ENCODE measurements around the gene PRND. TPM values are rescaled to one million over a fixed set of nuclear protein-coding genes. Genes with fewer than 3 reads are reported as not detected.

Gene PRND
- total RNA-seq, 1 experiment from 2014 or later = not detected

GRCh38 chr20:4714818-4715217 lies 6.9 kb upstream of the PRND start:
- no peak for TF ChIP-seq EZH2phosphoT487 (IDR thresholded peaks at IDR 0.05; ENCODE audit: borderline replicate concordance, low read length)
- TF ChIP-seq EZH2 (IDR thresholded peaks at IDR 0.05; ENCODE audit: low read length, unreplicated experiment) = no peak
- TF ChIP-seq CTCF (conservative IDR thresholded peaks at IDR 0.05; ENCODE audit: low read depth, low read length) = no peak
- CTCF ChIA-PET = no interaction called here
- Histone ChIP-seq H3K9ac (ENCODE audit: low read length) (no peak overlapping the region), H3K27me3 (ENCODE audit: low read length) (no peaks in the 10 kb centered on the region), H3K27ac (ENCODE audit: low read length) (no peak overlapping the region), H3F3A (ENCODE audit: low read length, unreplicated experiment) (no peaks in the 10 kb centered on the region), H3K9me2 (replicated peaks; ENCODE audit: low read length) (no peaks in the 10 kb centered on the region), H2AFZ (ENCODE audit: low read length) (no peak overlapping the region), H3K4me1 (ENCODE audit: insufficient read depth, low read length) (peaks cover 12% of the 10 kb centered on the region), H4K20me1 (ENCODE audit: low read length) (no peaks in the 10 kb centered on the region), H3K9me3 (ENCODE audit: low read length) (no peaks in the 10 kb centered on the region), H3K79me2 (ENCODE audit: low read length) (no peaks in the 10 kb centered on the region), H3K4me2 (ENCODE audit: low read length) (no peak overlapping the region), H3K36me3 (ENCODE audit: low read depth, low read length) (no peaks in the 10 kb centered on the region), H3K4me3 (ENCODE audit: low read length) (no peak overlapping the region)
- POLR2A ChIA-PET (ENCODE audit: unreplicated experiment) = no interaction called here
- intact Hi-C loops (cut with micrococcal nuclease) = no loop called here
- no peak for ATAC-seq
- no TSS peak for BruUV-seq (replicated peaks)
- DNase-seq = no peak

DNA sequence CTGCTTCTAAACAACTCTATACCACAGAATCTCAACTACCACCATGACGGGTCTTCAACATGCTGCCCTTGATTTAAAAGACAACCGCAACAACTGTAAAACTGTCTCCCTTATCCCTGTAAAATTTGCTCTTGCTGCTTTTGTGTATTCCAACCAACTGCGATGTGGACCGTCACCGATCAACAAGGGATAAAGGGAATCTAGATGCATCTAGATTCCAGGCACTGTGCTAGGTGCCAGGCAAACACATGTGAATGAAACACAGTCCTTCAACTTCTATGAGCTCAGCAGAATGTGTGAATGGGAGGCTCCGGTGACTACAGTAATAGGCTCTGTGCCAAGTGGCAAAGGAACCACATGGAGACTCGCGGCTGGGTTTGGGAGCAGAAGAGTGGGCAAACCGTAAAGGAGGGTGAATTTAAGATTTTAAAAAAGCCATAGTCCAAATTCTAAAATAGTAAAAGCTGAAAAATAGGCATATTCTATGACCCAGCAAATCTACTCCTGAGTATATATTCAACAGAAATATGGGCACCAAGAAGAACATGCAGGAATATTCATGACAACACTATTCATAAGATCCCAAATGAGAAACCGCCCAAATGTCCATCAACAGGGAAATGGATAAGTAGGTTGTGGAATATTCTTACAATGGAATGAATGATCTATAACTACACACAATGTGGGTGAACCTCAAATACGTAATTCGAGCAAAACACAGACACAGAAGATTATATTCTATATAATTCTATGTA lies 3.7 kb upstream of the PRND start:
- TF ChIP-seq EZH2phosphoT487 (IDR thresholded peaks at IDR 0.05; ENCODE audit: borderline replicate concordance, low read length) = no peak
- TF ChIP-seq CTCF (conservative IDR thresholded peaks at IDR 0.05; ENCODE audit: low read depth, low read length) = no peak
- BruUV-seq (replicated peaks) = no TSS peak
- CTCF ChIA-PET = no interaction called here

GRCh38 chr20:4719190-4719589 lies 2.5 kb upstream of the PRND start:
- H3K4me1 ChIP-seq (ENCODE audit: insufficient read depth, low read length) = no peaks in the 10 kb centered on the region
- no peaks in the 10 kb centered on the region for H3F3A ChIP-seq (ENCODE audit: low read length, unreplicated experiment)
- no peak overlapping the region for H2AFZ ChIP-seq (ENCODE audit: low read length)
- CTCF ChIA-PET = interaction anchor here (0.6 kb wide), 1 partner anchor 29 kb away, joined by 3 read pairs; no protein-coding TSS in a partner anchor
- TF ChIP-seq EZH2phosphoT487 (IDR thresholded peaks at IDR 0.05; ENCODE audit: borderline replicate concordance, low read length) = no peak
- TF ChIP-seq CTCF (conservative IDR thresholded peaks at IDR 0.05; ENCODE audit: low read depth, low read length) = no peak
- no peak for TF ChIP-seq EZH2 (IDR thresholded peaks at IDR 0.05; ENCODE audit: low read length, unreplicated experiment)
- no peaks in the 10 kb centered on the region for H3K9me3 ChIP-seq (ENCODE audit: low read length)
- no peak overlapping the region for H3K4me2 ChIP-seq (ENCODE audit: low read length)
- POLR2A ChIA-PET (ENCODE audit: unreplicated experiment) = no interaction called here
- ATAC-seq (no peak), DNase-seq (no peak)
- H3K9me2 ChIP-seq (replicated peaks; ENCODE audit: low read length) = no peaks in the 10 kb centered on the region
- intact Hi-C loops (cut with micrococcal nuclease) = no loop called here
- no peaks in the 10 kb centered on the region for H3K36me3 ChIP-seq (ENCODE audit: low read depth, low read length)
- no peaks in the 10 kb centered on the region for H3K27me3 ChIP-seq (ENCODE audit: low read length)
- H3K4me3 ChIP-seq (ENCODE audit: low read length) = no peak overlapping the region
- no peak overlapping the region for H3K9ac ChIP-seq (ENCODE audit: low read length)
- H3K79me2 ChIP-seq (ENCODE audit: low read length) = no peaks in the 10 kb centered on the region
- BruUV-seq (replicated peaks) = no TSS peak
- no peak overlapping the region for H3K27ac ChIP-seq (ENCODE audit: low read length)
- no peaks in the 10 kb centered on the region for H4K20me1 ChIP-seq (ENCODE audit: low read length)

More for the DNA sequence above, 3.7 kb upstream of the PRND start:
- intact Hi-C loops (cut with micrococcal nuclease) = no loop called here
- H3K27ac ChIP-seq (ENCODE audit: low read length) = no peak overlapping the region
- POLR2A ChIA-PET (ENCODE audit: unreplicated experiment) = interaction anchor here (0.6 kb wide), 1 partner anchor 104 kb away, joined by 5 read pairs; no protein-coding TSS in a partner anchor
- no peak overlapping the region for H3K4me3 ChIP-seq (ENCODE audit: low read length)
- no peak overlapping the region for H2AFZ ChIP-seq (ENCODE audit: low read length)
- no peak overlapping the region for H3K9ac ChIP-seq (ENCODE audit: low read length)
- no peaks in the 10 kb centered on the region for H4K20me1 ChIP-seq (ENCODE audit: low read length)
- ATAC-seq = no peak
- H3K9me3 ChIP-seq (ENCODE audit: low read length) = no peaks in the 10 kb centered on the region
- H3K36me3 ChIP-seq (ENCODE audit: low read depth, low read length) = no peaks in the 10 kb centered on the region
- no peak for DNase-seq
- H3K4me2 ChIP-seq (ENCODE audit: low read length) = no peak overlapping the region
- no peaks in the 10 kb centered on the region for H3F3A ChIP-seq (ENCODE audit: low read length, unreplicated experiment)
- H3K4me1 ChIP-seq (ENCODE audit: insufficient read depth, low read length) = peaks cover 9% of the 10 kb centered on the region
- H3K27me3 ChIP-seq (ENCODE audit: low read length) = no peaks in the 10 kb centered on the region
- no peaks in the 10 kb centered on the region for H3K9me2 ChIP-seq (replicated peaks; ENCODE audit: low read length)
- H3K79me2 ChIP-seq (ENCODE audit: low read length) = no peaks in the 10 kb centered on the region

Measured in PC-3 (cell line).